ENCODE data around the gene MUC5AC. TPM values are rescaled to one million over a fixed set of nuclear protein-coding genes. Genes with fewer than 3 reads are reported as not detected.

The MUC5AC gene
- polyA plus RNA-seq, 1 donor (not counting 4 experiments of a cell fraction or from before 2014, with no cell fraction given), result not detected

DNA sequence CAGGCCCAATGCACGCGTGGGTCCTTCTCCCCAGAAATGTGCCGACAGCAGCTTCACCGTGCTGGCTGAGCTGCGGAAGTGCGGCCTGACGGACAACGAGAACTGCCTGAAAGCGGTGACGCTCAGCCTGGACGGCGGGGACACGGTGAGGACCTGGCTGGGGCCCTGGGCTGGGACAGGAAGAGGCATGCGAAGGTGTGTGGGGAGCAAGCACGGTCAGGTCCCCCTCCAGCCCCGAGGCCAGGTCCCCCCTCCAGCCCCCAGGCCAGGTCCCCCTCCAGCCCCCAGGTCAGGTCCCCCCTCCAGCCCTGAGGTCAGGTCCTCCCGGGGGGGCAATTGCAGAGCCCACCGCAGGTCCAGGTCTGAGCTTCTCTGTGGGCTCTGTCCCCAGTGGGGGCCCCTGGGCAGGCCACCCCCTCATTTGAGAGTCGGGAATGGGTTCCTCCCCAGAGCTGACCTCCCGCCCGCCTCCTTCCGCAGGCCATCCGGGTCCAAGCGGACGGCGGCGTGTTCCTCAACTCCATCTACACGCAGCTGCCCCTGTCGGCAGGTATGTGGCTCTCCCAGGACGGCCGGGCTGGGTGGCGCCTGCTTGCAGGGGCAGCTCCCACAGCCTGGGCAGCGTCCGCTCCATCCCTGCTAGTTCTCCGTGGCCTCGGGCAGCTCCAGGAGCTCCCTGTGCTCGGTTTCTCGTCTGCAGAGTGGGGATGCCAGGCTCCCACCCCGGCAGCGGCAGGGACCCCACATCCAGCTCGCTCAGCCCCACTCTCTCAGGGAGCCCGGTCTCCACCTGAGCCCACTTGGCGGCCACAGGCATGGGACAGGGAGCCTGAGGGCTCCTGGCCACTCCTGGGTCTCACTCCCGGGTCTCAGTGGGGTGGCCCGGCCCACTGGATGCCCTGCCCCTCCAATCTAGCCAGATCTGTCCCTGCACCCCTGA lies 73.0 kb downstream of the MUC5AC start:
- Histone ChIP-seq H3K27ac (ENCODE audit: control insufficient read depth, insufficient read depth, low read length) (no peak overlapping the region), H3K4me3 (ENCODE audit: control insufficient read depth in 2 of 3, extremely low read depth in 1 of 3, insufficient read depth in 2 of 3, low read depth in 1 of 3, low read length in 3 of 3) (no peak overlapping the region), H3K27me3 (ENCODE audit: control insufficient read depth, extremely low read depth, insufficient read depth, low read length) (peaks cover 34% of the 10 kb centered on the region), H3K9ac (ENCODE audit: control insufficient read depth, extremely low read depth, insufficient read depth, low read length) (no peak overlapping the region), H3K79me2 (ENCODE audit: control insufficient read depth, insufficient read depth, low read length) (no peaks in the 10 kb centered on the region), H3K9me1 (ENCODE audit: control insufficient read depth, extremely low read depth, insufficient read depth, low read length) (no peaks in the 10 kb centered on the region), H3K4me1 (ENCODE audit: control insufficient read depth, extremely low read depth, insufficient read depth, low read length) (no peaks in the 10 kb centered on the region), H3K9me3 (ENCODE audit: control insufficient read depth, low read depth, low read length) (no peaks in the 10 kb centered on the region), H3K4me2 (ENCODE audit: control insufficient read depth, extremely low read depth, insufficient read depth, low read depth, low read length) (no peak overlapping the region), H2AFZ (ENCODE audit: control insufficient read depth, low read length) (no peak overlapping the region), H4K20me1 (ENCODE audit: control insufficient read depth, extremely low read depth, insufficient read depth, low read length) (no peaks in the 10 kb centered on the region), H3K36me3 (ENCODE audit: control insufficient read depth in 2 of 2, extremely low read depth in 1 of 2, insufficient read depth in 2 of 2, low read length in 2 of 2) (no peaks in the 10 kb centered on the region)
- FAIRE-seq (no peak), DNase-seq (ENCODE audit: low read depth, low spot score) (no peak)
- dilution Hi-C loops (cut with MboI; ENCODE audit: extremely low pct_ligation_motif_present, low sequenced_read_pairs), result no loop called here
- TF ChIP-seq EZH2 (IDR thresholded peaks at IDR 0.05; ENCODE audit: low read length) (peak; percentile 40), CTCF (optimal IDR thresholded peaks at IDR 0.05 in 1 of 3, IDR thresholded peaks at IDR 0.05 in 1 of 3, conservative IDR thresholded peaks at IDR 0.05 in 1 of 3; ENCODE audit: extremely low read depth in 1 of 3, insufficient read depth in 2 of 3, low read length in 3 of 3) (peak in 2 of 3 experiments; percentile 40 to 45)

- Histone ChIP-seq H3K36me3 (ENCODE audit: control insufficient read depth in 2 of 2, extremely low read depth in 1 of 2, insufficient read depth in 2 of 2, low read length in 2 of 2) (no peaks in the 10 kb centered on the region), H3K27ac (ENCODE audit: control insufficient read depth, insufficient read depth, low read length) (no peak overlapping the region), H3K4me3 (ENCODE audit: control insufficient read depth in 2 of 3, extremely low read depth in 1 of 3, insufficient read depth in 2 of 3, low read depth in 1 of 3, low read length in 3 of 3) (no peak overlapping the region), H4K20me1 (ENCODE audit: control insufficient read depth, extremely low read depth, insufficient read depth, low read length) (no peaks in the 10 kb centered on the region), H3K9me3 (ENCODE audit: control insufficient read depth, low read depth, low read length) (no peaks in the 10 kb centered on the region), H3K4me1 (ENCODE audit: control insufficient read depth, extremely low read depth, insufficient read depth, low read length) (no peaks in the 10 kb centered on the region), H3K27me3 (ENCODE audit: control insufficient read depth, extremely low read depth, insufficient read depth, low read length) (peaks cover 34% of the 10 kb centered on the region), H3K9me1 (ENCODE audit: control insufficient read depth, extremely low read depth, insufficient read depth, low read length) (no peaks in the 10 kb centered on the region), H3K9ac (ENCODE audit: control insufficient read depth, extremely low read depth, insufficient read depth, low read length) (no peak overlapping the region), H3K4me2 (ENCODE audit: control insufficient read depth, extremely low read depth, insufficient read depth, low read depth, low read length) (no peak overlapping the region), H2AFZ (ENCODE audit: control insufficient read depth, low read length) (no peak overlapping the region), H3K79me2 (ENCODE audit: control insufficient read depth, insufficient read depth, low read length) (no peaks in the 10 kb centered on the region)
- dilution Hi-C loops (cut with MboI; ENCODE audit: extremely low pct_ligation_motif_present, low sequenced_read_pairs), result no loop called here
- TF ChIP-seq CTCF (optimal IDR thresholded peaks at IDR 0.05 in 1 of 3, IDR thresholded peaks at IDR 0.05 in 1 of 3, conservative IDR thresholded peaks at IDR 0.05 in 1 of 3; ENCODE audit: extremely low read depth in 1 of 3, insufficient read depth in 2 of 3, low read length in 3 of 3) (no peak), EZH2 (IDR thresholded peaks at IDR 0.05; ENCODE audit: low read length) (no peak)
- no peak for DNase-seq (ENCODE audit: low read depth, low spot score)
- FAIRE-seq, result no peak
Observed at GRCh38 chr11:1231396-1232020, 73.8 kb downstream of the MUC5AC start.
